PC-3 (cell line): Measurements from ENCODE around the gene RGS7.

ENCODE experiments used
- CTCF ChIP-seq: fragments of 300-600 bp; sonication (generic); conservative IDR thresholded peaks from 2 replicates; pipeline ENCODE4 v1.5.1; 2017; ENCODE audit warnings: antibody characterized with exemption, low read depth, mild to moderate bottlenecking, low read length
- EZH2phosphoT487 ChIP-seq: fragments of 300-600 bp; sonication (generic); IDR thresholded peaks from 2 replicates; pipeline ENCODE4 v1.6.1; 2018; ENCODE audit warnings: mild to moderate bottlenecking, antibody characterized with exemption, low read length, borderline replicate concordance

DNA sequence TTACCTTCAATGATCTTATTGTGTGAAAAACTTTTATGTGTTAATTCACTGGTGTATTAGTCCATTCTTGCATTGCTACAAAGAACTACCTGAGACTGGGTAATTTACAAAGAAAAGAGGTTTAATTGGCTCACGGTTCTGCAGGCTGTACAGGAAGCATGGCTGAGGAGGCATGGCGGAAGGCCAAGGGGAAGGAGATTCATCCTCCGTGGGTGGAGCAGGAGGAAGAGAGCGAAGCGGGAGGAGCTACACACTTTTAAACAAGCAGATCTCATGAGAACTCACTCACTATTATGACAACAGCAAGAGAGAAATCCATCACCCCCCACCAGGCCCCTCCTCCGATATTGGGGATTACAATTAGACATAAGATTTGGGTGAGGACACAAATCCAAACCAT is 44.2 kb upstream of the RGS7 start:
- TF ChIP-seq CTCF (no peak), EZH2phosphoT487 (no peak)
